Sigmoid colon (tissue), 4 donors: Measurements from ENCODE around the gene AUNIP.

Experiments used
- EP300 ChIP-seq, 4 donors: sonication (generic); formaldehyde crosslinking; IDR thresholded peaks; one replicate each; pipeline ENCODE4 v1.6.1; 2017; ENCODE audit warnings: antibody characterized with exemption in 4 of 4
- POLR2A ChIP-seq, 2 donors: fragments of 450-650 bp; IDR thresholded peaks; one replicate each; pipeline ENCODE4 v1.6.1; 2016; ENCODE audit warnings: antibody characterized with exemption in 2 of 2, mild to moderate bottlenecking in 2 of 2, moderate library complexity in 2 of 2
- TF ChIP-seq, protein P1 (sequence below), 4 experiments: fragments of 450-650 bp in 3 of 4; fragments of 200-600 bp in 1 of 4; IDR thresholded peaks; one replicate each; pipeline ENCODE4 v1.5.1; 2016 to 2019; ENCODE audit warnings: antibody characterized with exemption in 4 of 4, mild to moderate bottlenecking in 3 of 4, moderate library complexity in 2 of 4

- TF ChIP-seq, protein P1, sequence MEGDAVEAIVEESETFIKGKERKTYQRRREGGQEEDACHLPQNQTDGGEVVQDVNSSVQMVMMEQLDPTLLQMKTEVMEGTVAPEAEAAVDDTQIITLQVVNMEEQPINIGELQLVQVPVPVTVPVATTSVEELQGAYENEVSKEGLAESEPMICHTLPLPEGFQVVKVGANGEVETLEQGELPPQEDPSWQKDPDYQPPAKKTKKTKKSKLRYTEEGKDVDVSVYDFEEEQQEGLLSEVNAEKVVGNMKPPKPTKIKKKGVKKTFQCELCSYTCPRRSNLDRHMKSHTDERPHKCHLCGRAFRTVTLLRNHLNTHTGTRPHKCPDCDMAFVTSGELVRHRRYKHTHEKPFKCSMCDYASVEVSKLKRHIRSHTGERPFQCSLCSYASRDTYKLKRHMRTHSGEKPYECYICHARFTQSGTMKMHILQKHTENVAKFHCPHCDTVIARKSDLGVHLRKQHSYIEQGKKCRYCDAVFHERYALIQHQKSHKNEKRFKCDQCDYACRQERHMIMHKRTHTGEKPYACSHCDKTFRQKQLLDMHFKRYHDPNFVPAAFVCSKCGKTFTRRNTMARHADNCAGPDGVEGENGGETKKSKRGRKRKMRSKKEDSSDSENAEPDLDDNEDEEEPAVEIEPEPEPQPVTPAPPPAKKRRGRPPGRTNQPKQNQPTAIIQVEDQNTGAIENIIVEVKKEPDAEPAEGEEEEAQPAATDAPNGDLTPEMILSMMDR (IDR thresholded peaks at IDR 0.05): no peak
- no peak for TF ChIP-seq EP300 (IDR thresholded peaks at IDR 0.05)
- TF ChIP-seq POLR2A (IDR thresholded peaks at IDR 0.05): no peak
Measured at GRCh38 chr1:25792115-25792514, 67.1 kb downstream of the AUNIP start.
